HCT116 (cell line): ENCODE measurements around the gene FGF8. TPM values are rescaled to one million over a fixed set of nuclear protein-coding genes. Genes with fewer than 3 reads are reported as not detected.

Experiments
- ATAC-seq: fragments of 200-7000 bp; cut with Tn5 transposase; 2 replicates; pipeline ENCODE4 v1.9.1; 2020; ENCODE audit warnings: mild to moderate bottlenecking, moderate library complexity
- BruUV-seq: library from RNA; stranded (reverse); fragments of 400-500 nt; replicated peaks from 2 replicates; lab custom pipeline; 2021; lab: Mats Ljungman, UMichigan
- CTCF ChIA-PET: fragments of 300-600 bp; sonication (Branson Sonifier 250); formaldehyde crosslinking; loops from one replicate; lab custom pipeline; 2021; ENCODE audit warnings: antibody characterized with exemption; lab: Charles Lee
- POLR2A ChIA-PET: fragments of 300-600, 350-600 bp; sonication (Branson Sonifier 250); formaldehyde crosslinking; loops from one replicate; lab custom pipeline; 2021; ENCODE audit warnings: antibody characterized with exemption; lab: Charles Lee
- RAD21 ChIA-PET, 2 experiments: fragments of 300-600 bp; sonication (Branson Sonifier 250); formaldehyde crosslinking; loops; one replicate each; lab custom pipeline; 2023; ENCODE audit warnings: low total read pairs in 2 of 2; ENCODE audit not compliant: uncharacterized antibody in 2 of 2, unreplicated experiment in 2 of 2, low non-redundant PET in 1 of 2; lab: Charles Lee
- DNase-seq: peaks from one replicate; pipeline ENCODE4 v3.0.0-alpha.2; 2010; ENCODE audit warnings: low read depth, low spot score
- H2AFZ ChIP-seq: fragments of 200-600 bp; shearing (Covaris generic), sonication (generic); 2 replicates; pipeline ENCODE4 v1.6.1; 2017; ENCODE audit warnings: low read depth, mixed run types, mixed read lengths, antibody characterized with exemption, low read length; ENCODE audit not compliant: poor library complexity, severe bottlenecking
- H3K27ac ChIP-seq: 2 replicates; pipeline ENCODE4 v1.5.1; 2012; ENCODE audit warnings: low read depth, low read length
- H3K27me3 ChIP-seq: fragments of 200-600 bp; sonication (generic); 2 replicates; pipeline ENCODE4 v1.6.1; 2016; ENCODE audit warnings: mixed run types, low read length, mixed read lengths; ENCODE audit not compliant: insufficient read depth
- H3K36me3 ChIP-seq, 2 experiments: fragments of 200-500 bp in 1 of 2; fragments of 200-600 bp in 1 of 2; sonication (Bioruptor generic) in 1 of 2; sonication (generic) in 1 of 2; 2 replicates each; pipeline versions ENCODE4 v1.5.1 to v1.6.1; 2014 to 2016; ENCODE audit warnings: low read length in 2 of 2, inconsistent platforms in 1 of 2, mixed read lengths in 1 of 2, mixed run types in 1 of 2; ENCODE audit not compliant: insufficient read depth in 2 of 2, control insufficient read depth in 1 of 2
- H3K4me1 ChIP-seq, 2 experiments: fragments of 200-600 bp in 1 of 2; sonication (generic) in 1 of 2; 2 replicates each; pipeline versions ENCODE4 v1.5.1 to v1.6.1; 2012 to 2017; ENCODE audit warnings: low read length in 2 of 2, inconsistent platforms in 1 of 2, mild to moderate bottlenecking in 1 of 2, mixed read lengths in 1 of 2, mixed run types in 1 of 2, moderate library complexity in 1 of 2; ENCODE audit not compliant: insufficient read depth in 2 of 2, control insufficient read depth in 1 of 2
- H3K4me2 ChIP-seq: fragments of 200-600 bp; sonication (generic); 2 replicates; pipeline ENCODE4 v1.6.1; 2017; ENCODE audit warnings: mixed run types, low read length, mixed read lengths
- H3K4me3 ChIP-seq, 2 experiments: fragments of 200-600 bp in 1 of 2; sonication (generic) in 1 of 2; replicated peaks in 1 of 2; 2 replicates each; pipeline ENCODE4 v1.5.1; 2011 to 2016; ENCODE audit warnings: low read length in 2 of 2, control low read depth in 1 of 2, low read depth in 1 of 2, mild to moderate bottlenecking in 1 of 2, mixed read lengths in 1 of 2, mixed run types in 1 of 2
- H3K79me2 ChIP-seq: fragments of 200-600 bp; sonication (generic); 2 replicates; pipeline ENCODE4 v1.6.1; 2017; ENCODE audit warnings: mild to moderate bottlenecking, mixed run types, low read length, moderate library complexity, mixed read lengths; ENCODE audit not compliant: insufficient read depth
- H3K9ac ChIP-seq: fragments of 200-600 bp; sonication (generic); 2 replicates; pipeline ENCODE4 v1.6.1; 2016; ENCODE audit warnings: low read length, mixed read lengths
- H3K9me2 ChIP-seq: fragments of 200-600 bp; sonication (generic), shearing (Covaris generic); 2 replicates; pipeline ENCODE4 v1.6.1; 2017; ENCODE audit warnings: mixed run types, mild to moderate bottlenecking, moderate library complexity; ENCODE audit not compliant: insufficient read depth
- H3K9me3 ChIP-seq, 2 experiments: fragments of 200-500 bp in 1 of 2; fragments of 200-600 bp in 1 of 2; sonication (Bioruptor generic) in 1 of 2; sonication (generic) in 1 of 2; 2 replicates each; pipeline ENCODE4 v1.6.1; 2014 to 2017; ENCODE audit warnings: low read length in 2 of 2, mixed read lengths in 2 of 2, inconsistent platforms in 1 of 2, low read depth in 1 of 2, mild to moderate bottlenecking in 1 of 2, mixed run types in 1 of 2, moderate library complexity in 1 of 2; ENCODE audit not compliant: control insufficient read depth in 1 of 2, insufficient read depth in 1 of 2
- H4K20me1 ChIP-seq: fragments of 200-600 bp; sonication (generic), shearing (Covaris generic); 2 replicates; pipeline ENCODE4 v1.6.1; 2017; ENCODE audit warnings: mixed run types, mild to moderate bottlenecking, moderate library complexity; ENCODE audit not compliant: insufficient read depth
- CBX3 ChIP-seq: IDR thresholded peaks from 2 replicates; pipeline ENCODE4 v1.6.1; 2012; ENCODE audit warnings: low read depth
- CEBPB ChIP-seq: IDR thresholded peaks from 2 replicates; pipeline ENCODE4 v1.6.1; 2012; ENCODE audit warnings: low read depth
- CTCF ChIP-seq, 3 experiments: fragments of 200-600 bp in 1 of 3; sonication (generic) in 1 of 3; IDR thresholded peaks in 2 of 3; conservative IDR thresholded peaks in 1 of 3; 2 replicates each; pipeline ENCODE4 v1.5.1; 2012 to 2017; ENCODE audit warnings: low read depth in 2 of 3, low read length in 2 of 3, antibody characterized with exemption in 1 of 3, borderline replicate concordance in 1 of 3, control low read depth in 1 of 3, mild to moderate bottlenecking in 1 of 3, mixed read lengths in 1 of 3, mixed run types in 1 of 3, moderate library complexity in 1 of 3; ENCODE audit not compliant: insufficient read depth in 1 of 3
- EGR1 ChIP-seq: IDR thresholded peaks from 2 replicates; pipeline ENCODE4 v1.6.1; 2012; ENCODE audit warnings: low read depth
- EZH2phosphoT487 ChIP-seq: fragments of 200-600 bp; IDR thresholded peaks from 2 replicates; pipeline ENCODE4 v1.6.1; 2018; ENCODE audit warnings: antibody characterized with exemption, borderline replicate concordance
- POLR2AphosphoS5 ChIP-seq: IDR thresholded peaks from 2 replicates; pipeline ENCODE4 v1.6.1; 2011; ENCODE audit warnings: mild to moderate bottlenecking, low read depth, low read length, moderate library complexity
- RAD21 ChIP-seq: IDR thresholded peaks from 2 replicates; pipeline ENCODE4 v1.6.1; 2012; ENCODE audit warnings: low read depth, mild to moderate bottlenecking
- REST ChIP-seq: IDR thresholded peaks from 2 replicates; pipeline ENCODE4 v1.6.1; 2012; ENCODE audit warnings: low read depth
- SP1 ChIP-seq: IDR thresholded peaks from 2 replicates; pipeline ENCODE4 v1.6.1; 2012; ENCODE audit warnings: low read depth
- SRF ChIP-seq: IDR thresholded peaks from 2 replicates; pipeline ENCODE4 v1.6.1; 2012; ENCODE audit warnings: low read depth
- TCF7L2 ChIP-seq: IDR thresholded peaks from 2 replicates; pipeline ENCODE4 v1.7.0; 2011; ENCODE audit warnings: borderline replicate concordance, inconsistent platforms; ENCODE audit not compliant: insufficient read depth, insufficient read length; ENCODE audit errors: extremely low read depth
- ZFX ChIP-seq: fragments of 450-650 bp; IDR thresholded peaks from 2 replicates; pipeline ENCODE4 v1.6.1; 2017
- intact Hi-C: fragments of 100-400 bp; cut with micrococcal nuclease; formaldehyde crosslinking; loops from 2 replicates; pipeline ENCODE4 v1.10.0; 2022
- total RNA-seq: library from RNA; stranded (reverse); gene quantifications from one replicate; pipeline ENCODE4 v1.2.1, GENCODE V29; 2021; ENCODE audit not compliant: unreplicated experiment

Gene FGF8
- total RNA-seq, 1 experiment from 2014 or later, result 2.7 TPM

GRCh38 chr10:101766753-101767599 is 8.9 kb downstream of the FGF8 start:
- Histone ChIP-seq H3K27ac (no peak overlapping the region), H3K4me2 (no peak overlapping the region)
- TF ChIP-seq SRF, result no peak
- no peak for TF ChIP-seq REST
- TF ChIP-seq POLR2AphosphoS5, result no peak
- no peak for TF ChIP-seq RAD21
- no peak for TF ChIP-seq CEBPB
- no peak for TF ChIP-seq CBX3
- no peak for TF ChIP-seq ZFX
- TF ChIP-seq EZH2phosphoT487, result no peak
- TF ChIP-seq EGR1, result no peak
- no peak for TF ChIP-seq SP1
- no peak for TF ChIP-seq CTCF (IDR thresholded peaks at IDR 0.05 in 2 of 3, conservative IDR thresholded peaks at IDR 0.05 in 1 of 3; ENCODE audit: borderline replicate concordance in 1 of 3, insufficient read depth in 1 of 3, low read depth in 2 of 3, low read length in 2 of 3)
- no peak for TF ChIP-seq TCF7L2
- TF ChIP-seq, all 23 proteins: peak for 0
- ChIA-PET CTCF (interaction anchor here (1.1 to 2.2 kb wide), 2 partner anchors 14 to 165 kb away, joined by 4 to 9 read pairs; no protein-coding TSS in a partner anchor), RAD21 (no interaction called here), POLR2A (no interaction called here)
- no peak for DNase-seq
- H3K36me3 ChIP-seq, result no peaks in the 10 kb centered on the region
- H2AFZ ChIP-seq, result no peak overlapping the region
- H3K9me3 ChIP-seq, result no peaks in the 10 kb centered on the region
- no peaks in the 10 kb centered on the region for H3K4me1 ChIP-seq
- H3K9me2 ChIP-seq, result no peaks in the 10 kb centered on the region
- H3K27me3 ChIP-seq, result peaks cover 11% of the 10 kb centered on the region; the same call in 1 of the 2 replicates
- no peak overlapping the region for H3K4me3 ChIP-seq
- H3K9ac ChIP-seq, result no peak overlapping the region
- no peaks in the 10 kb centered on the region for H4K20me1 ChIP-seq
- intact Hi-C loops, result no loop called here
- ATAC-seq, result no peak
- no TSS peak for BruUV-seq
- H3K79me2 ChIP-seq, result no peaks in the 10 kb centered on the region
